Cardiac fibroblast (primary cell): ENCODE results near the gene RAPGEF4.
"Not testable (repeated sequence)": the region's sequence is repeated elsewhere in the genome, so short reads cannot be mapped to it uniquely, and the experiment has no call there.

Source experiments
- DNase-seq, 2 donors: peaks; one replicate each; pipeline versions ENCODE4 v3.0.0 to v3.0.0-alpha.2; 2010; ENCODE audit warnings: low read depth in 2 of 2
- H3K4me3 ChIP-seq, 2 donors: replicated peaks in 1 of 2; 1 replicate in 1 of 2; 2 replicates in 1 of 2; pipeline ENCODE4 v1.5.1; 2011; ENCODE audit warnings: low read depth in 2 of 2, low read length in 2 of 2, mild to moderate bottlenecking in 2 of 2, moderate library complexity in 1 of 2
- CTCF ChIP-seq: IDR thresholded peaks from one replicate; pipeline ENCODE4 v1.5.1; 2011; ENCODE audit warnings: low read depth, mild to moderate bottlenecking, low read length, inconsistent platforms

RAPGEF4 gene

GRCh38 chr2:173090276-173090877, 354.7 kb downstream of the RAPGEF4 start:
- TF ChIP-seq CTCF = no peak
- peak overlapping the region in 1 of 2 donors; percentile 12 for H3K4me3 ChIP-seq
- peak; percentile 56 to 79 for DNase-seq

GRCh38 chr2:173090973-173091660, 355.5 kb downstream of the RAPGEF4 start:
- DNase-seq = peak in 1 of 2 donors; percentile 34
- TF ChIP-seq CTCF = peak; percentile 62
- no peak overlapping the region for H3K4me3 ChIP-seq

- no peak for DNase-seq
- TF ChIP-seq CTCF = no peak
- H3K4me3 ChIP-seq = no peak overlapping the region
Observed at GRCh38 chr2:173091910-173092309, 356.3 kb downstream of the RAPGEF4 start.

- DNase-seq = no peak
- no peak overlapping the region for H3K4me3 ChIP-seq
- TF ChIP-seq CTCF = no peak
Observed at GRCh38 chr2:173092844-173093402, 357.3 kb downstream of the RAPGEF4 start.

GRCh38 chr2:173093617-173094016, 358.0 kb downstream of the RAPGEF4 start:
- not testable (repeated sequence) for H3K4me3 ChIP-seq, DNase-seq

- TF ChIP-seq CTCF = no peak
- no peak overlapping the region for H3K4me3 ChIP-seq
- DNase-seq = no peak
Observed at GRCh38 chr2:173094731-173095130, 359.1 kb downstream of the RAPGEF4 start.

- DNase-seq = no peak
- no peak overlapping the region for H3K4me3 ChIP-seq
- no peak for TF ChIP-seq CTCF
Observed at GRCh38 chr2:173095356-173095755, 359.7 kb downstream of the RAPGEF4 start.
